Right lobe of liver (tissue), 6 donors: ENCODE measurements around the gene PDE4B. TPM values are rescaled to one million over a fixed set of nuclear protein-coding genes. Genes with fewer than 3 reads are reported as not detected.

Source experiments
- ATAC-seq, 4 donors: fragments of 200-7000 bp; cut with Tn5 transposase; one replicate each; pipeline ENCODE4 v1.9.1; 2020; ENCODE audit warnings: mild to moderate bottlenecking in 4 of 4, moderate library complexity in 4 of 4
- DNase-seq, 3 donors: peaks; one replicate each; pipeline ENCODE4 v3.0.0-alpha.2; 2020
- H3K27ac ChIP-seq, 3 donors: fragments of 200-600 bp; one replicate each; pipeline ENCODE4 v1.8.0; 2022
- H3K27me3 ChIP-seq, 2 donors: fragments of 200-600 bp; one replicate each; pipeline ENCODE4 v1.8.0; 2022
- H3K36me3 ChIP-seq, 4 donors: fragments of 200-600 bp; sonication (generic) in 1 of 4; one replicate each; pipeline versions ENCODE4 v1.5.1 to v1.8.0; 2017 to 2022; ENCODE audit warnings: control low read depth in 1 of 4
- H3K4me1 ChIP-seq, 4 donors: fragments of 200-600 bp; sonication (generic) in 1 of 4; one replicate each; pipeline versions ENCODE4 v1.5.1 to v1.8.0; 2017 to 2022; ENCODE audit warnings: control low read depth in 1 of 4
- H3K4me3 ChIP-seq, 3 donors: fragments of 200-600 bp; one replicate each; pipeline ENCODE4 v1.8.0; 2022
- H3K9me3 ChIP-seq, 4 donors: fragments of 200-600 bp; sonication (generic) in 1 of 4; one replicate each; pipeline versions ENCODE4 v1.5.1 to v1.8.0; 2017 to 2022; ENCODE audit warnings: control low read depth in 1 of 4
- CTCF ChIP-seq, 4 donors: fragments of 200-600 bp in 3 of 4; fragments of 450-650 bp in 1 of 4; IDR thresholded peaks; one replicate each; pipeline versions ENCODE4 v1.5.1 to v1.8.0; 2016 to 2022; ENCODE audit warnings: antibody characterized with exemption in 4 of 4, mild to moderate bottlenecking in 2 of 4
- POLR2A ChIP-seq: fragments of 450-650 bp; IDR thresholded peaks from one replicate; pipeline ENCODE4 v1.6.1; 2017; ENCODE audit warnings: antibody characterized with exemption, mild to moderate bottlenecking
- WGBS: methylation state at CpG from one replicate; pipeline ENCODE4 v1.1.6; 2018; ENCODE audit warnings: low coverage, low lambda C conversion rate; ENCODE audit not compliant: insufficient coverage; ENCODE audit errors: missing lambda C conversion rate; 5-methylcytosine and 5-hydroxymethylcytosine counted together
- intact Hi-C, 2 donors: fragments of 100-400 bp; cut with DNase I; formaldehyde crosslinking; loops; one replicate each; pipeline versions ENCODE4 v1.11.2 to v1.14.1; 2022
- total RNA-seq, 6 experiments: library from RNA; depleted of rRNA in 2 of 6; stranded (reverse); fragments of >200 nt in 2 of 6; fragmentation: NEBNext Ultra II Directional in 3 of 6; extraction: Animal tissue kit (Norgen Biotek cat#: 25700) in 3 of 6; gene quantifications; one replicate each; pipeline versions ENCODE4 v1.1.0 to v1.2.4, GENCODE V29; 2016 to 2023
- donor health status: DM: no; HTN: yes; CAD: no.
- donor health status: DM: no; HTN: no; CAD: no.
- donor health status: DM: no; HTN: no; CAD: no.
- donor health status: DM: no; HTN: yes; CAD: no.
- donor health status: DM: no; HTN: yes; CAD: no.

The PDE4B gene
- total RNA-seq, 6 experiments from 2014 or later = 1.4 to 6.4 (median 2.4) TPM

- Histone ChIP-seq H3K4me1 (peaks cover 0 to 10% (median 2%) of the 10 kb centered on the region in 4 donors), H3K27me3 (no peaks in the 10 kb centered on the region), H3K9me3 (no peaks in the 10 kb centered on the region), H3K36me3 (no peaks in the 10 kb centered on the region), H3K4me3 (no peak overlapping the region), H3K27ac (peak overlapping the region in 1 of 3 donors; percentile 8)
- DNase-seq (no peak), ATAC-seq (peak in 1 of 4 donors; percentile 15)
- intact Hi-C loops = no loop called here
- TF ChIP-seq CTCF (IDR thresholded peaks at IDR 0.05) = no peak
- no peak for TF ChIP-seq POLR2A
- WGBS = 72% methylated on average over 3 of the region's 3 CpGs
These were observed 483.5 kb downstream of the PDE4B start for GRCh38 chr1:66276218-66276617.

GRCh38 chr1:66278260-66279021, 485.7 kb downstream of the PDE4B start:
- Histone ChIP-seq H3K36me3 (no peaks in the 10 kb centered on the region), H3K27ac (no peak overlapping the region), H3K27me3 (no peaks in the 10 kb centered on the region), H3K4me3 (no peak overlapping the region), H3K9me3 (no peaks in the 10 kb centered on the region), H3K4me1 (peaks cover 0 to 4% (median 0%) of the 10 kb centered on the region in 4 donors)
- ATAC-seq (no peak), DNase-seq (no peak)
- WGBS = 69% methylated on average over 6 of the region's 7 CpGs
- intact Hi-C loops = no loop called here
- TF ChIP-seq CTCF (IDR thresholded peaks at IDR 0.05) (no peak), POLR2A (no peak)

- Histone ChIP-seq H3K4me1 (no peaks in the 10 kb centered on the region), H3K36me3 (no peaks in the 10 kb centered on the region), H3K4me3 (no peak overlapping the region), H3K27me3 (no peaks in the 10 kb centered on the region), H3K9me3 (no peaks in the 10 kb centered on the region), H3K27ac (no peak overlapping the region)
- TF ChIP-seq POLR2A (no peak), CTCF (IDR thresholded peaks at IDR 0.05) (no peak)
- no peak for ATAC-seq
- intact Hi-C loops = no loop called here
- WGBS = 89% methylated on average over 3 of the region's 3 CpGs
- DNase-seq = no peak
These were observed 489.1 kb downstream of the PDE4B start for GRCh38 chr1:66281808-66282207.

GRCh38 chr1:66282343-66282852, 489.7 kb downstream of the PDE4B start:
- TF ChIP-seq POLR2A (no peak), CTCF (IDR thresholded peaks at IDR 0.05) (no peak)
- Histone ChIP-seq H3K27me3 (no peaks in the 10 kb centered on the region), H3K27ac (peak overlapping the region in 1 of 3 donors; percentile 2), H3K4me1 (no peaks in the 10 kb centered on the region), H3K9me3 (no peaks in the 10 kb centered on the region), H3K36me3 (no peaks in the 10 kb centered on the region), H3K4me3 (no peak overlapping the region)
- DNase-seq (no peak), ATAC-seq (peak in 2 of 4 donors; percentile 41 to 55)
- WGBS = 58% methylated on average over 2 of the region's 2 CpGs
- intact Hi-C loops = no loop called here
